Loucy (cell line): ENCODE results near the gene TAC4.

Experiments used
- H2AFZ ChIP-seq: fragments of 200-600 bp; sonication (generic); 2 replicates; pipeline ENCODE4 v1.6.0; 2016; ENCODE audit warnings: antibody characterized with exemption, mild to moderate bottlenecking, low read length, moderate library complexity
- H3F3A ChIP-seq: fragments of 200-600 bp; 2 replicates; pipeline ENCODE4 v1.6.0; 2016; ENCODE audit warnings: antibody characterized with exemption, low read depth, mild to moderate bottlenecking
- H3K27me3 ChIP-seq: fragments of 200-600 bp; sonication (generic); 2 replicates; pipeline ENCODE4 v1.6.1; 2014; ENCODE audit warnings: low read length, mild to moderate bottlenecking; ENCODE audit not compliant: insufficient read depth, poor library complexity, severe bottlenecking
- H3K36me3 ChIP-seq: fragments of 200-600 bp; sonication (generic); 2 replicates; pipeline ENCODE4 v1.6.1; 2016; ENCODE audit warnings: low read length; ENCODE audit not compliant: insufficient read depth
- H3K4me1 ChIP-seq: fragments of 200-600 bp; sonication (generic); 2 replicates; pipeline ENCODE4 v1.5.1; 2014; ENCODE audit warnings: low read length, mild to moderate bottlenecking; ENCODE audit not compliant: insufficient read depth, poor library complexity, severe bottlenecking
- H3K4me2 ChIP-seq: fragments of 200-600 bp; sonication (generic); 2 replicates; pipeline ENCODE4 v1.6.0; 2014; ENCODE audit warnings: antibody characterized with exemption, low read length, low read depth, mild to moderate bottlenecking; ENCODE audit not compliant: poor library complexity, severe bottlenecking
- H3K4me3 ChIP-seq: fragments of 200-600 bp; sonication (generic); 2 replicates; pipeline ENCODE4 v1.5.1; 2014; ENCODE audit warnings: low read length, mild to moderate bottlenecking, mixed read lengths; ENCODE audit not compliant: poor library complexity, severe bottlenecking
- H3K79me2 ChIP-seq: fragments of 200-600 bp; sonication (generic); 2 replicates; pipeline ENCODE4 v1.6.1; 2014; ENCODE audit warnings: low read length; ENCODE audit not compliant: insufficient read depth
- H3K9ac ChIP-seq: fragments of 200-600 bp; sonication (generic); 2 replicates; pipeline ENCODE4 v1.6.0; 2014; ENCODE audit warnings: mild to moderate bottlenecking, low read depth, low read length, moderate library complexity; ENCODE audit not compliant: poor library complexity, severe bottlenecking
- H3K9me2 ChIP-seq: fragments of 200-600 bp; sonication (generic); replicated peaks from 2 replicates; pipeline ENCODE4 v1.6.1; 2016; ENCODE audit warnings: low read depth, low read length, mixed read lengths
- H3K9me3 ChIP-seq: fragments of 200-600 bp; sonication (generic); 2 replicates; pipeline ENCODE4 v1.6.1; 2014; ENCODE audit warnings: mild to moderate bottlenecking, antibody characterized with exemption, low read length, low read depth; ENCODE audit not compliant: insufficient read depth
- H4K20me1 ChIP-seq: fragments of 200-600 bp; sonication (generic); 2 replicates; pipeline ENCODE4 v1.6.0; 2014; ENCODE audit warnings: antibody characterized with exemption, low read length, mild to moderate bottlenecking; ENCODE audit not compliant: insufficient read depth, poor library complexity, severe bottlenecking
- EZH2phosphoT487 ChIP-seq: fragments of 200-600 bp; IDR thresholded peaks from 2 replicates; pipeline ENCODE4 v1.6.1; 2018; ENCODE audit warnings: antibody characterized with exemption, mild to moderate bottlenecking, moderate library complexity, borderline replicate concordance
- TF ChIP-seq, protein P1 (sequence below): fragments of 200-600 bp; sonication (generic); conservative IDR thresholded peaks from 2 replicates; pipeline ENCODE4 v1.5.1; 2014; ENCODE audit warnings: mild to moderate bottlenecking, antibody characterized with exemption, low read length

Gene TAC4

DNA sequence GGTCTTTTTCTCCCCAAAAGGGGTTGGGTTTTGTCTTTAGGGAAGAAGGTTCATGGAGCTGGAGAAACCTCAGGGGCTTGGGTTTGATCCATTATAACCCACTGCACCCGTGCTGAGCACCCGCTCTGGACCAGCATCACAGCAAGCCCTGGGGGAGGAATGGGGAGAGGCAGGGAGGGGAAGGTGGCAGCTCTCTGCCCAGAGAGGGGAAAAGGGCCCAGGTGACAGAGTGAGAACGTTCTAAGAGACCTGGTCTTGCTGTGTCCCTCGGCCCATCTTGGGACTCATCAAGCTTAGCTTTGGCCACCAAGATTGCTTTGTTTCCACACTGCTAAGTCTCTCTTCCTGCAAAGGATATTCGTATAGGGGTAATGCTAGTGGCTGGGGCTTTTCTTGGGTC, 38.2 kb upstream of the TAC4 start:
- no peak overlapping the region for H3K4me2 ChIP-seq
- H3K36me3 ChIP-seq, result no peaks in the 10 kb centered on the region
- no peaks in the 10 kb centered on the region for H3K27me3 ChIP-seq
- no peaks in the 10 kb centered on the region for H3K79me2 ChIP-seq
- no peaks in the 10 kb centered on the region for H3K4me1 ChIP-seq
- H4K20me1 ChIP-seq, result no peaks in the 10 kb centered on the region
- no peak overlapping the region for H2AFZ ChIP-seq
- no peak overlapping the region for H3K4me3 ChIP-seq
- H3F3A ChIP-seq, result no peaks in the 10 kb centered on the region
- H3K9me2 ChIP-seq, result no peaks in the 10 kb centered on the region
- no peaks in the 10 kb centered on the region for H3K9me3 ChIP-seq
- TF ChIP-seq, protein P1, sequence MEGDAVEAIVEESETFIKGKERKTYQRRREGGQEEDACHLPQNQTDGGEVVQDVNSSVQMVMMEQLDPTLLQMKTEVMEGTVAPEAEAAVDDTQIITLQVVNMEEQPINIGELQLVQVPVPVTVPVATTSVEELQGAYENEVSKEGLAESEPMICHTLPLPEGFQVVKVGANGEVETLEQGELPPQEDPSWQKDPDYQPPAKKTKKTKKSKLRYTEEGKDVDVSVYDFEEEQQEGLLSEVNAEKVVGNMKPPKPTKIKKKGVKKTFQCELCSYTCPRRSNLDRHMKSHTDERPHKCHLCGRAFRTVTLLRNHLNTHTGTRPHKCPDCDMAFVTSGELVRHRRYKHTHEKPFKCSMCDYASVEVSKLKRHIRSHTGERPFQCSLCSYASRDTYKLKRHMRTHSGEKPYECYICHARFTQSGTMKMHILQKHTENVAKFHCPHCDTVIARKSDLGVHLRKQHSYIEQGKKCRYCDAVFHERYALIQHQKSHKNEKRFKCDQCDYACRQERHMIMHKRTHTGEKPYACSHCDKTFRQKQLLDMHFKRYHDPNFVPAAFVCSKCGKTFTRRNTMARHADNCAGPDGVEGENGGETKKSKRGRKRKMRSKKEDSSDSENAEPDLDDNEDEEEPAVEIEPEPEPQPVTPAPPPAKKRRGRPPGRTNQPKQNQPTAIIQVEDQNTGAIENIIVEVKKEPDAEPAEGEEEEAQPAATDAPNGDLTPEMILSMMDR, result no peak
- TF ChIP-seq EZH2phosphoT487, result no peak
- H3K9ac ChIP-seq, result no peak overlapping the region

DNA sequence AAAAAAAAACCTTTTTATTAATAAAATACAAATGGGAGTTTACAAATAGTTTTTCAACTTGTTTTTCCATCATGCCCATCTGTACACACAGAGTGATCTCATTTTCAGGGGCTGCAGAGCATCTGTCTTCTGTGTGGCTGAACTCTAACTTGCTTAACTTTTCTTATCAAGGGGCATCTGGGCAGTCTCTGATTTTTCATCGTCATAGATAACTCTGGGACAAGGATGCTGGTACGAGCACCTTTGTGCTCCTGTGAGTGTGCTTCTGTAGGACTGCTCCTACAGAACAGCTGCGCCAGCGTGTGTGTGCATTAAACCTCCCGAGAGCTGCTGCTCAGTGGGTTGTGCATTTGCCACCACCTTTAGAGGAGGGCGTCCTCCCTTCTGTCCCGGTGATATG, 34.6 kb upstream of the TAC4 start:
- H4K20me1 ChIP-seq, result no peaks in the 10 kb centered on the region
- no peaks in the 10 kb centered on the region for H3F3A ChIP-seq
- H3K4me2 ChIP-seq, result no peak overlapping the region
- no peak for TF ChIP-seq EZH2phosphoT487
- TF ChIP-seq, protein P1, result no peak
- peaks cover 3% of the 10 kb centered on the region for H3K4me1 ChIP-seq
- no peak overlapping the region for H2AFZ ChIP-seq
- no peaks in the 10 kb centered on the region for H3K9me3 ChIP-seq
- H3K27me3 ChIP-seq, result no peaks in the 10 kb centered on the region
- H3K9ac ChIP-seq, result no peak overlapping the region
- no peaks in the 10 kb centered on the region for H3K36me3 ChIP-seq
- H3K9me2 ChIP-seq, result no peaks in the 10 kb centered on the region
- H3K4me3 ChIP-seq, result no peak overlapping the region
- H3K79me2 ChIP-seq, result no peaks in the 10 kb centered on the region

DNA sequence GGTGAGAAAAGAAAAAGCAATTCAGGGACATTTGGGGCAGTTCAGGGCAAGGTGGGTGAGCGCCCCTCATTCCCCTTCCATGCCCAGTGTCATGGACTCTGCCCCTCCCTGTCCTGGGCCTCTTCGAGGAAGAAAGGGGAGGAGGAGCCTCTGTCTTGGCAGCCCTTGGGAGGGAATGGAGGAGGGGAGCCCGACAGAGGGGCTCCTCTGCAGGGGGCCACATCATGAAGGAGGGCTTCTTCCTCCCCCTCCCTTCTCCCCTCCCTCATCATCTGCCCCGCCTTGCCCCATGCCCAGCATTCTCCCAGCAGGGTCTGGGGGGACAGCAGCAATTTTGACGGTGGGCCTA, 33.2 kb upstream of the TAC4 start:
- H4K20me1 ChIP-seq, result no peaks in the 10 kb centered on the region
- no peak overlapping the region for H3K9ac ChIP-seq
- peaks cover 3% of the 10 kb centered on the region for H3K4me1 ChIP-seq
- H3K4me2 ChIP-seq, result peak overlapping the region; percentile 55
- H3K9me2 ChIP-seq, result no peaks in the 10 kb centered on the region
- TF ChIP-seq, protein P1, result no peak
- TF ChIP-seq EZH2phosphoT487, result no peak
- no peaks in the 10 kb centered on the region for H3F3A ChIP-seq
- no peak overlapping the region for H3K4me3 ChIP-seq
- no peaks in the 10 kb centered on the region for H3K27me3 ChIP-seq
- no peaks in the 10 kb centered on the region for H3K79me2 ChIP-seq
- H3K36me3 ChIP-seq, result no peaks in the 10 kb centered on the region
- H3K9me3 ChIP-seq, result no peaks in the 10 kb centered on the region
- H2AFZ ChIP-seq, result 0 out of 2 replicates have a peak overlapping the region, but pooled peaks have one; percentile 75
